Mesenchymal stem cell (in vitro differentiated cells and primary cell): ENCODE measurements around the gene TAOK3.

ENCODE experiments used
- DNase-seq: peaks from one replicate; pipeline ENCODE4 v3.0.0-alpha.2; 2013
- H2AFZ ChIP-seq: one replicate; pipeline ENCODE4 v1.6.1; 2013; ENCODE audit warnings: low read depth, mild to moderate bottlenecking, control low read depth, inconsistent platforms, low read length, moderate library complexity
- H2AK5ac ChIP-seq: 2 replicates; pipeline ENCODE4 v1.6.1; 2013; ENCODE audit warnings: low read length, moderate library complexity, mild to moderate bottlenecking, inconsistent platforms; ENCODE audit not compliant: severe bottlenecking
- H2BK120ac ChIP-seq: one replicate; pipeline ENCODE4 v1.6.1; 2013; ENCODE audit warnings: low read depth, mild to moderate bottlenecking, inconsistent platforms, low read length, moderate library complexity
- H2BK12ac ChIP-seq, 2 experiments: one replicate each; pipeline ENCODE4 v1.6.1; 2013; ENCODE audit warnings: inconsistent platforms in 2 of 2, low read length in 2 of 2, mild to moderate bottlenecking in 2 of 2, moderate library complexity in 2 of 2, control low read depth in 1 of 2
- H2BK15ac ChIP-seq: one replicate; pipeline ENCODE4 v1.6.1; 2013; ENCODE audit warnings: mild to moderate bottlenecking, low read depth, inconsistent platforms; ENCODE audit not compliant: poor library complexity, severe bottlenecking
- H2BK5ac ChIP-seq: 2 replicates; pipeline ENCODE4 v1.6.1; 2013; ENCODE audit warnings: low read depth, mild to moderate bottlenecking, low read length, control low read depth, inconsistent platforms; ENCODE audit not compliant: poor library complexity, severe bottlenecking
- H3K14ac ChIP-seq, 2 experiments: one replicate each; pipeline ENCODE4 v1.6.1; 2013; ENCODE audit warnings: inconsistent platforms in 2 of 2, low read length in 2 of 2, control low read depth in 1 of 2, mild to moderate bottlenecking in 1 of 2, moderate library complexity in 1 of 2
- H3K18ac ChIP-seq, 2 experiments: one replicate each; pipeline ENCODE4 v1.6.1; 2013; ENCODE audit warnings: inconsistent platforms in 2 of 2, low read length in 2 of 2, control low read depth in 1 of 2, low read depth in 1 of 2, mild to moderate bottlenecking in 1 of 2
- H3K23ac ChIP-seq, 2 experiments: one replicate each; pipeline ENCODE4 v1.6.1; 2013; ENCODE audit warnings: inconsistent platforms in 2 of 2, low read length in 2 of 2, mild to moderate bottlenecking in 2 of 2, moderate library complexity in 2 of 2, control low read depth in 1 of 2
- H3K27ac ChIP-seq: 2 replicates; pipeline ENCODE4 v1.5.1; 2013; ENCODE audit warnings: mild to moderate bottlenecking, moderate library complexity, low read length, control low read depth, inconsistent platforms; ENCODE audit not compliant: poor library complexity, severe bottlenecking
- H3K27me3 ChIP-seq, 2 experiments: 2 replicates each; pipeline versions ENCODE4 v1.6.1 to v1.7.0; 2013; ENCODE audit warnings: low read length in 2 of 2, mild to moderate bottlenecking in 2 of 2, moderate library complexity in 2 of 2, control low read depth in 1 of 2, inconsistent platforms in 1 of 2; ENCODE audit not compliant: control insufficient read depth in 1 of 2, insufficient read depth in 1 of 2
- H3K36me3 ChIP-seq, 2 experiments: 2 replicates each; pipeline versions ENCODE4 v1.6.1 to v1.7.0; 2013; ENCODE audit warnings: low read length in 2 of 2, control low read depth in 1 of 2, inconsistent platforms in 1 of 2, low read depth in 1 of 2, mild to moderate bottlenecking in 1 of 2; ENCODE audit not compliant: insufficient read depth in 2 of 2, control insufficient read depth in 1 of 2
- H3K4ac ChIP-seq, 2 experiments: one replicate each; pipeline ENCODE4 v1.6.1; 2013; ENCODE audit warnings: inconsistent platforms in 2 of 2, low read length in 2 of 2, mild to moderate bottlenecking in 2 of 2, moderate library complexity in 2 of 2, control low read depth in 1 of 2, low read depth in 1 of 2
- H3K4me1 ChIP-seq: 2 replicates; pipeline ENCODE4 v1.6.1; 2013; ENCODE audit warnings: low read depth, low read length, control low read depth; ENCODE audit not compliant: control insufficient read depth, insufficient read depth
- H3K4me2 ChIP-seq: 2 replicates; pipeline ENCODE4 v1.6.1; 2013; ENCODE audit warnings: low read length, mild to moderate bottlenecking, inconsistent platforms; ENCODE audit not compliant: poor library complexity, severe bottlenecking
- H3K4me3 ChIP-seq, 2 experiments: 2 replicates each; pipeline versions ENCODE4 v1.5.1 to v1.7.0; 2013; ENCODE audit warnings: low read length in 2 of 2, mild to moderate bottlenecking in 2 of 2, control low read depth in 1 of 2, low read depth in 1 of 2; ENCODE audit not compliant: insufficient read depth in 1 of 2
- H3K79me1 ChIP-seq: replicated peaks from 2 replicates; pipeline ENCODE4 v1.6.1; 2013; ENCODE audit warnings: mild to moderate bottlenecking, control low read depth, low read length, inconsistent platforms; ENCODE audit not compliant: poor library complexity, severe bottlenecking
- H3K9ac ChIP-seq: 2 replicates; pipeline ENCODE4 v1.7.0; 2013; ENCODE audit warnings: mild to moderate bottlenecking, low read length, moderate library complexity
- H3K9me3 ChIP-seq: 2 replicates; pipeline ENCODE4 v1.7.0; 2013; ENCODE audit warnings: mild to moderate bottlenecking, low read length; ENCODE audit not compliant: control insufficient read depth
- H4K8ac ChIP-seq: one replicate; pipeline ENCODE4 v1.6.1; 2013; ENCODE audit warnings: inconsistent platforms, mild to moderate bottlenecking, low read length, moderate library complexity
- H4K91ac ChIP-seq: one replicate; pipeline ENCODE4 v1.6.1; 2013; ENCODE audit warnings: mild to moderate bottlenecking, low read length, inconsistent platforms
- WGBS: methylation state at CpG from one replicate; pipeline ENCODE4 v1.1.7; 2013; ENCODE audit warnings: mixed read lengths; 5-methylcytosine and 5-hydroxymethylcytosine counted together

Gene TAOK3

DNA sequence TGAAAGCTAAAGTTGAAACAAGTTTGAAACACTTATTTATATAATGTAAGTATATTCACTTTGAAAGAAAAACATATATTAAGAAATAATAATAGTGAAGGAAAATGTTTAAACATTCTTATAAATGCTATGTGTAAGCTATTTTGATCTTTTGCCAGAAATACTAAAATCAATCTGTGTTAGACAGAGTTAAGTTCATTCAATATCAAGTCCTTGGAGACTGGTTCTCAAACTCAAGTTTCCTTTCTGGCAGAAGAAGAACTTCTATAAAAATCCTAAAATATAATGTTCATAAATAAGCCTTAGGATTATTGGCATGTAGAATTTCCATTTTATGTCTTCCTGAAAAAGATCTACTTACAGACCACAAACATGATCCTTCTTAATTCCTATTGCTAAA lies 45.3 kb downstream of the TAOK3 start:
- Histone ChIP-seq H2BK120ac (no peak overlapping the region), H2AK5ac (no peak overlapping the region), H3K9me3 (no peaks in the 10 kb centered on the region), H2BK15ac (no peak overlapping the region), H4K8ac (no peak overlapping the region), H3K4me3 (no peak overlapping the region), H3K27ac (no peak overlapping the region), H2BK12ac (no peak overlapping the region), H3K23ac (no peak overlapping the region), H3K36me3 (peaks cover 0 to 3% of the 10 kb centered on the region in 2 experiments), H4K91ac (no peak overlapping the region), H3K27me3 (no peaks in the 10 kb centered on the region), H3K4me1 (no peaks in the 10 kb centered on the region), H3K4me2 (no peak overlapping the region), H3K79me1 (no peaks in the 10 kb centered on the region), H3K4ac (no peak overlapping the region), H3K9ac (peak overlapping the region; percentile 38), H3K18ac (no peak overlapping the region), H2BK5ac (no peak overlapping the region), H3K14ac (no peak overlapping the region), H2AFZ (no peak overlapping the region)
- DNase-seq, result no peak

DNA sequence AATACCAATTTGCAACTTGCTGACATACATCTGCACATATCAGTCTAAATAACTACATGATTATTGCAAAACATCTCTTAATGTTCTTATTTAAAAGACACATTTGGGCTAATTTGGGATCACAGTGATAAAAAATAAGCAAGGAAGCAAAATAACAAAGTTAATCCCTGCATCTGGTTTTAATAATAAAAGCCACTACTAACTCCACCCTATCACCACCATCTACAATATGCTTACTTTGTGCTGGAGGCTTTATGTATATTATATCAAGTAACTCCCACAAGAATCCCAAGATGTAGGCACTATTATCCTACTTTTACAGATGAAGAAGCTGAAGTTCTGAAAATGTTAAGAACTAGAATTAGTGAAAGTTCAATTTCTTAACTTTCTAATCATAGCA lies 45.7 kb downstream of the TAOK3 start:
- H2AK5ac ChIP-seq, result no peak overlapping the region
- H3K36me3 ChIP-seq, result peaks cover 0 to 3% of the 10 kb centered on the region in 2 experiments
- H3K9me3 ChIP-seq, result no peaks in the 10 kb centered on the region
- no peaks in the 10 kb centered on the region for H3K79me1 ChIP-seq
- no peak overlapping the region for H3K4me3 ChIP-seq
- no peaks in the 10 kb centered on the region for H3K4me1 ChIP-seq
- H2BK5ac ChIP-seq, result no peak overlapping the region
- H3K23ac ChIP-seq, result no peak overlapping the region
- peak overlapping the region; percentile 38 for H3K9ac ChIP-seq
- H4K91ac ChIP-seq, result no peak overlapping the region
- H3K4ac ChIP-seq, result no peak overlapping the region
- H2BK12ac ChIP-seq, result no peak overlapping the region
- no peak overlapping the region for H3K27ac ChIP-seq
- no peak overlapping the region for H3K4me2 ChIP-seq
- H2BK120ac ChIP-seq, result no peak overlapping the region
- no peak overlapping the region for H3K18ac ChIP-seq
- H2BK15ac ChIP-seq, result no peak overlapping the region
- H3K27me3 ChIP-seq, result no peaks in the 10 kb centered on the region
- H4K8ac ChIP-seq, result no peak overlapping the region
- no peak for DNase-seq
- no peak overlapping the region for H3K14ac ChIP-seq
- no peak overlapping the region for H2AFZ ChIP-seq

DNA sequence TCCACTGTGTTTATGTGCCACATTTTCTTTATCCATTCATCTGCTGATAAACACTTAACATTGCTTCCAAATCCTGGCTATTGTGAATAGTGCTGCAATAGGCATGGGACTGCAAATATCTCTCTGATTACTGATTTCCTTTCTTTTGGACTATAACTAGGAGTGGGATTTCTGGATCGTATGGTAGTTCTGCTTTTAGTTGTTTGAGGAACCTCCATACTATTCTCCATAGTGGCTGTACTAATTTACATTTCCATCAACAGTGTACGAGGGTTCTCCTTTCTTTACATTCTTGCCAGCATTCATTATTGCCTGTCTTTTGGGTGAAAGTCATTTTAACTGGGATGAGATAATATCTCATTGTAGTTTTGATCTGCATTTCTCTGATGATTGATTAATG lies 47.6 kb downstream of the TAOK3 start:
- H2BK5ac ChIP-seq, result no peak overlapping the region

DNA sequence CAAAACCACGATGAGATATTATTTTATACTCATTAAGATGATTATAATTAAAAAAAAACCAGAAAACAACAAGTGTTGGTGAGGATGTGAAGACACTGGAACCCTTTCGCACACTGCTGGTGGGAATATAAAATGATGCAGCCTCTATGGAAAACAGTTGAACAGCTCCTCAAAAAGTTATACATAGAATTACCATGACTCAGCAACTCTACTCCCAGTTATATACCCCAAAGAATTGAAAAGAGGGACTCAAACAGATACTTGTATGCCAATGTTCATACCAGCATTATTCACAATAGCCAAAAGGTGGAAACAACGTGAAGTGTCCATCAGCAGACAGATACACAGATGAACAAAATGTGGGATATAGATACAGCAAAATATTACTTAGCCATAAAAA lies 53.1 kb downstream of the TAOK3 start:
- H4K91ac ChIP-seq, result no peak overlapping the region
- no peak overlapping the region for H2BK120ac ChIP-seq
- no peak overlapping the region for H3K4me2 ChIP-seq
- H3K36me3 ChIP-seq, result no peaks in the 10 kb centered on the region
- no peaks in the 10 kb centered on the region for H3K27me3 ChIP-seq
- no peaks in the 10 kb centered on the region for H3K9me3 ChIP-seq
- H3K9ac ChIP-seq, result no peak overlapping the region
- no peaks in the 10 kb centered on the region for H3K4me1 ChIP-seq
- H4K8ac ChIP-seq, result no peak overlapping the region
- DNase-seq, result no peak
- peaks cover 5% of the 10 kb centered on the region for H3K79me1 ChIP-seq
- no peak overlapping the region for H2BK12ac ChIP-seq
- H3K18ac ChIP-seq, result no peak overlapping the region
- H3K23ac ChIP-seq, result no peak overlapping the region
- H2BK5ac ChIP-seq, result no peak overlapping the region
- H3K4ac ChIP-seq, result no peak overlapping the region
- no peak overlapping the region for H2AK5ac ChIP-seq
- no peak overlapping the region for H2BK15ac ChIP-seq
- H2AFZ ChIP-seq, result no peak overlapping the region
- no CpG with 5 or more reads among the region's 3 CpGs for WGBS
- H3K14ac ChIP-seq, result no peak overlapping the region
- no peak overlapping the region for H3K4me3 ChIP-seq
- no peak overlapping the region for H3K27ac ChIP-seq

More for the DNA sequence above, 47.6 kb downstream of the TAOK3 start:
- Histone ChIP-seq H2BK15ac (no peak overlapping the region), H3K27ac (no peak overlapping the region), H3K18ac (no peak overlapping the region), H3K36me3 (peaks cover 0 to 3% of the 10 kb centered on the region in 2 experiments), H3K4me3 (no peak overlapping the region), H3K9me3 (no peaks in the 10 kb centered on the region), H3K79me1 (no peaks in the 10 kb centered on the region), H3K27me3 (no peaks in the 10 kb centered on the region), H4K8ac (no peak overlapping the region), H3K14ac (no peak overlapping the region), H2BK120ac (no peak overlapping the region), H2AK5ac (no peak overlapping the region), H3K4me1 (no peaks in the 10 kb centered on the region), H4K91ac (no peak overlapping the region), H3K4me2 (no peak overlapping the region), H2BK12ac (no peak overlapping the region), H3K4ac (no peak overlapping the region), H3K23ac (no peak overlapping the region), H3K9ac (no peak overlapping the region), H2AFZ (no peak overlapping the region)
- WGBS, result no CpG with 5 or more reads among the region's 2 CpGs
- DNase-seq, result no peak
